Skin of body (tissue), 2 donors: ENCODE measurements around the gene FKBP9. TPM values are rescaled to one million over a fixed set of nuclear protein-coding genes. Genes with fewer than 3 reads are reported as not detected.

ENCODE experiments used
- small RNA-seq: library from RNA; depleted of rRNA; stranded (forward); fragments of <200 nt; gene quantifications from one replicate; pipeline ENCODE3, GENCODE V24; 2014; ENCODE audit warnings: low replicate concordance
- total RNA-seq: library from RNA; depleted of rRNA; stranded (reverse); fragments of >200 nt; gene quantifications from one replicate; pipeline ENCODE4 v1.2.3, GENCODE V29; 2014

Gene FKBP9
- total RNA-seq, 1 donor from 2014 or later, result 194 TPM

Small RNAs within 50 kb of the gene (small RNA-seq; reads per million reads assigned to genes)
- not detected for gene AC083863.1
- gene RN7SL505P, result not detected
- gene RNU6-388P, result not detected
- not detected for gene RPS29P14

Other genes with a start within 250 kb of the FKBP9 start
- 48.4 TPM for gene KBTBD2, start 65.7 kb upstream of the FKBP9 start, total RNA-seq
- 53.1 TPM for gene NT5C3A, start 105.3 kb downstream of the FKBP9 start, total RNA-seq
- 8.9 TPM for gene RP9, start 152.0 kb downstream of the FKBP9 start, total RNA-seq
- 40.5 TPM for gene BBS9, start 172.1 kb downstream of the FKBP9 start, total RNA-seq